Activated CD4-positive, alpha-beta T cell treated with anti-CD3 and anti-CD28 coated beads, Interleukin-2, amount 10 ng/mL, durations not matched to agents 7 days and 5 days (primary cell): ENCODE measurements around the gene CYP2C8. TPM values are rescaled to one million over a fixed set of nuclear protein-coding genes. Genes with fewer than 3 reads are reported as not detected.

Experiments
- CTCF ChIA-PET: fragments of 350-600 bp; sonication (Branson Sonifier 250); formaldehyde crosslinking; loops from one replicate; lab custom pipeline; 2021; ENCODE audit warnings: antibody characterized with exemption; lab: Charles Lee
- POLR2A ChIA-PET: fragments of 350-600 bp; sonication (Branson Sonifier 250); formaldehyde crosslinking; loops from one replicate; lab custom pipeline; 2021; ENCODE audit warnings: antibody characterized with exemption; lab: Charles Lee
- DNase-seq: peaks from one replicate; pipeline ENCODE4 v3.0.0-alpha.2; 2020
- H3K27ac Mint-ChIP-seq: one replicate; pipeline ENCODE4 v1.8.0; 2021; ENCODE audit warnings: mild to moderate bottlenecking, moderate library complexity, mixed read lengths
- H3K27me3 Mint-ChIP-seq: one replicate; pipeline ENCODE4 v1.8.0; 2021; ENCODE audit warnings: mixed read lengths
- H3K36me3 Mint-ChIP-seq: one replicate; pipeline ENCODE4 v1.8.0; 2021; ENCODE audit warnings: low read depth, mixed read lengths
- H3K4me1 Mint-ChIP-seq: one replicate; pipeline ENCODE4 v1.8.0; 2021; ENCODE audit warnings: mixed read lengths
- H3K4me3 Mint-ChIP-seq: one replicate; pipeline ENCODE4 v1.8.0; 2021; ENCODE audit warnings: mild to moderate bottlenecking, moderate library complexity, mixed read lengths
- H3K9me3 Mint-ChIP-seq: one replicate; pipeline ENCODE4 v1.8.0; 2021; ENCODE audit warnings: mixed read lengths
- total RNA-seq, 2 experiments: library from RNA; stranded (reverse); gene quantifications; one replicate each; pipeline ENCODE4 v1.2.3, GENCODE V29; 2021

The CYP2C8 gene
- total RNA-seq, 2 experiments from 2014 or later, result not detected

- Mint-ChIP-seq H3K27ac (no peak overlapping the region), H3K36me3 (no peaks in the 10 kb centered on the region), H3K4me1 (no peaks in the 10 kb centered on the region), H3K4me3 (no peak overlapping the region), H3K27me3 (no peaks in the 10 kb centered on the region), H3K9me3 (no peaks in the 10 kb centered on the region)
- ChIA-PET POLR2A (no interaction called here), CTCF (no interaction called here)
- DNase-seq, result no peak
These were observed 33.7 kb downstream of the CYP2C8 start for GRCh38 chr10:95035332-95036295.

DNA sequence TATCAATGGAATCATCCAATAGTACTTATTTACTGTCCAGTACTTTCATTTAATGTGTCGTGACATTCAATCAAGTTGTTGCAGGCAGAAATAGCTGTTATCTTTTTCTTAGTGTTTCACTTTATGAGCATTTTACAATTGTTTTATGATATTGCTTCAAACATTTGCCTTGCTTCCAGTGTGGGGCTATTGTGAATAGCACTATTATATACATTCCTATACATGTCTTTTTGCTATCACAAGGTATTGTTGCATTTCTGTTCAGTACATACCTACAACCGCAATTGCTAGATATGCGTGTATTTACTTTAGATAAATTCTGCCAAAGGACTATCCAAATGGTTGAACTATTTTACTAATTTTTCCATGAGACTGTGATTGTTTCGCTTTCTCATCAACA is 34.9 kb downstream of the CYP2C8 start:
- H3K9me3 Mint-ChIP-seq, result no peaks in the 10 kb centered on the region
- POLR2A ChIA-PET, result no interaction called here
- no peaks in the 10 kb centered on the region for H3K27me3 Mint-ChIP-seq
- H3K4me3 Mint-ChIP-seq, result no peak overlapping the region
- CTCF ChIA-PET, result no interaction called here
- no peaks in the 10 kb centered on the region for H3K36me3 Mint-ChIP-seq
- H3K27ac Mint-ChIP-seq, result no peak overlapping the region
- DNase-seq, result no peak
- H3K4me1 Mint-ChIP-seq, result no peaks in the 10 kb centered on the region

DNA sequence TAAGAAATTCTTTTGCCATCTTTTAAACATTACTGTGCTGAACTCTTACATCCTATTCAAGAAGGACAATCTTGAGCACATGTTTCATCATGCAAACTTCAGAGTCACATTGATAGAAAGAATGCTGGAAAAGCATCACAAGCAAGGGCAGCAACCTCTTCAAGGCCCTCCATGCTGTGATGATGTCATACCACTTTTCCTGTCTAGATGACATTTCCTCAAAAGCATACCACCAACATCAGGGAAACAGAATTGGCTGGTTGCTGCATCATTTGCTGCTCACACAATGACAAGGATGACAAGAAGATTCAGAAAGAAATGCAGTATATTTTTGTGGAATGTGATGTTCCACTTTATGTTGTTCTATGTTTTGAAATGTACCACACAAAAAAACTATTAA is 37.6 kb downstream of the CYP2C8 start:
- Mint-ChIP-seq H3K27ac (no peak overlapping the region), H3K36me3 (no peaks in the 10 kb centered on the region), H3K9me3 (no peaks in the 10 kb centered on the region), H3K27me3 (no peaks in the 10 kb centered on the region), H3K4me1 (no peaks in the 10 kb centered on the region), H3K4me3 (no peak overlapping the region)
- ChIA-PET POLR2A (no interaction called here), CTCF (no interaction called here)
- no peak for DNase-seq

DNA sequence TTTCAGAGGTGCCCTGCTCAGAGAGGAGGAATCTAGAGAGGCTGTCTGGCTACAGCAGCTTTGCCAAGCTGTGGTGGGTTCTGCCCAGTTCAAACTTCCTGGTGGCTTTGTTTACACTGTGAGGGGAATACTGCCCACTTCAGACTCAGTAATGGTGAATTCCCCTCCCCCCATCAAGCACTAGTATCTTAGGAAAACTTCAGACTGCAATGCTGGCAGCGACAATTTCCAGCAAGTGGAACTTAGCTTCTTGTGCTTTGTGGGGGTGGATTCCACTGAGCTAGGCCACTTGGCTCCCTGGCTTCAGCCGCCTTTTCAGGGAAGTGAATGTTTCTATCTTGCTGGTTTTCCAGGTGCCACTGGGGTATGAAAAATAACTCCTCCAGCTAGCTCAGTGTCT is 42.8 kb downstream of the CYP2C8 start:
- ChIA-PET CTCF (no interaction called here), POLR2A (no interaction called here)
- no peak for DNase-seq
- Mint-ChIP-seq H3K4me3 (no peak overlapping the region), H3K27me3 (no peaks in the 10 kb centered on the region), H3K4me1 (no peaks in the 10 kb centered on the region), H3K9me3 (peaks cover 2% of the 10 kb centered on the region), H3K36me3 (no peaks in the 10 kb centered on the region), H3K27ac (no peak overlapping the region)

GRCh38 chr10:94997741-94998174 is 71.5 kb downstream of the CYP2C8 start:
- CTCF ChIA-PET, result no interaction called here
- no peak for DNase-seq
- Mint-ChIP-seq H3K27me3 (no peaks in the 10 kb centered on the region), H3K36me3 (no peaks in the 10 kb centered on the region), H3K4me1 (peaks cover 1% of the 10 kb centered on the region), H3K4me3 (no peak overlapping the region), H3K9me3 (no peaks in the 10 kb centered on the region), H3K27ac (no peak overlapping the region)
- POLR2A ChIA-PET, result no interaction called here

- Mint-ChIP-seq H3K27ac (no peak overlapping the region), H3K36me3 (no peaks in the 10 kb centered on the region)
These were observed 76.5 kb downstream of the CYP2C8 start for GRCh38 chr10:94992811-94993210.

GRCh38 chr10:94991243-94991888 is 77.9 kb downstream of the CYP2C8 start:
- no peak for DNase-seq
- Mint-ChIP-seq H3K4me3 (no peak overlapping the region), H3K36me3 (no peaks in the 10 kb centered on the region), H3K27me3 (no peaks in the 10 kb centered on the region), H3K4me1 (no peaks in the 10 kb centered on the region), H3K9me3 (peaks cover 17% of the 10 kb centered on the region), H3K27ac (no peak overlapping the region)
- ChIA-PET CTCF (no interaction called here), POLR2A (no interaction called here)

More at GRCh38 chr10:94992811-94993210, 76.5 kb downstream of the CYP2C8 start:
- DNase-seq, result no peak
- CTCF ChIA-PET, result no interaction called here
- Mint-ChIP-seq H3K4me3 (no peak overlapping the region), H3K27me3 (no peaks in the 10 kb centered on the region), H3K9me3 (peaks cover 17% of the 10 kb centered on the region), H3K4me1 (no peaks in the 10 kb centered on the region)
- POLR2A ChIA-PET, result no interaction called here

GRCh38 chr10:94989192-94989591 is 80.1 kb downstream of the CYP2C8 start:
- no peak for DNase-seq
- H3K9me3 Mint-ChIP-seq, result peaks cover 17% of the 10 kb centered on the region
- no peaks in the 10 kb centered on the region for H3K4me1 Mint-ChIP-seq
- no peak overlapping the region for H3K27ac Mint-ChIP-seq
- CTCF ChIA-PET, result no interaction called here
- no peak overlapping the region for H3K4me3 Mint-ChIP-seq
- H3K36me3 Mint-ChIP-seq, result no peaks in the 10 kb centered on the region
- no peaks in the 10 kb centered on the region for H3K27me3 Mint-ChIP-seq
- POLR2A ChIA-PET, result no interaction called here

Other genes starting within 250 kb of the CYP2C8 start
- gene CYP2C9, start 130.8 kb downstream of the CYP2C8 start, total RNA-seq, result not detected
- gene ACSM6, start 124.7 kb upstream of the CYP2C8 start, total RNA-seq, result not detected
- gene PDLIM1, start 221.5 kb upstream of the CYP2C8 start, total RNA-seq, result 10 to 100 TPM; 17.4 to 19.6 TPM